NB4 (cell line): Measurements from ENCODE around the gene BBS12.

Experiments
- MAX ChIP-seq: IDR thresholded peaks from 2 replicates; pipeline ENCODE4 v1.6.1; 2011; ENCODE audit warnings: low read depth, low read length
- MYC ChIP-seq: IDR thresholded peaks from 2 replicates; pipeline ENCODE4 v1.6.1; 2011; ENCODE audit warnings: low read depth, low read length
- POLR2A ChIP-seq: IDR thresholded peaks from 2 replicates; pipeline ENCODE4 v1.6.1; 2011; ENCODE audit warnings: mild to moderate bottlenecking; ENCODE audit not compliant: insufficient read length; ENCODE audit errors: extremely low read depth
- TF ChIP-seq, protein P1 (sequence below): IDR thresholded peaks from one replicate; pipeline ENCODE4 v1.5.1; 2012; ENCODE audit warnings: low read depth, low read length

- TF ChIP-seq, protein P1, sequence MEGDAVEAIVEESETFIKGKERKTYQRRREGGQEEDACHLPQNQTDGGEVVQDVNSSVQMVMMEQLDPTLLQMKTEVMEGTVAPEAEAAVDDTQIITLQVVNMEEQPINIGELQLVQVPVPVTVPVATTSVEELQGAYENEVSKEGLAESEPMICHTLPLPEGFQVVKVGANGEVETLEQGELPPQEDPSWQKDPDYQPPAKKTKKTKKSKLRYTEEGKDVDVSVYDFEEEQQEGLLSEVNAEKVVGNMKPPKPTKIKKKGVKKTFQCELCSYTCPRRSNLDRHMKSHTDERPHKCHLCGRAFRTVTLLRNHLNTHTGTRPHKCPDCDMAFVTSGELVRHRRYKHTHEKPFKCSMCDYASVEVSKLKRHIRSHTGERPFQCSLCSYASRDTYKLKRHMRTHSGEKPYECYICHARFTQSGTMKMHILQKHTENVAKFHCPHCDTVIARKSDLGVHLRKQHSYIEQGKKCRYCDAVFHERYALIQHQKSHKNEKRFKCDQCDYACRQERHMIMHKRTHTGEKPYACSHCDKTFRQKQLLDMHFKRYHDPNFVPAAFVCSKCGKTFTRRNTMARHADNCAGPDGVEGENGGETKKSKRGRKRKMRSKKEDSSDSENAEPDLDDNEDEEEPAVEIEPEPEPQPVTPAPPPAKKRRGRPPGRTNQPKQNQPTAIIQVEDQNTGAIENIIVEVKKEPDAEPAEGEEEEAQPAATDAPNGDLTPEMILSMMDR = no peak
- 0 out of 2 replicates have a peak, but pooled peaks have one; percentile 28 for TF ChIP-seq MYC
- no peak for TF ChIP-seq POLR2A
- TF ChIP-seq MAX = 0 out of 2 replicates have a peak, but pooled peaks have one; percentile 9
These were observed 11.7 kb downstream of the BBS12 start for GRCh38 chr4:122744229-122744628.
